ENCODE data around the gene TRAPPC2L.

TRAPPC2L gene

DNA sequence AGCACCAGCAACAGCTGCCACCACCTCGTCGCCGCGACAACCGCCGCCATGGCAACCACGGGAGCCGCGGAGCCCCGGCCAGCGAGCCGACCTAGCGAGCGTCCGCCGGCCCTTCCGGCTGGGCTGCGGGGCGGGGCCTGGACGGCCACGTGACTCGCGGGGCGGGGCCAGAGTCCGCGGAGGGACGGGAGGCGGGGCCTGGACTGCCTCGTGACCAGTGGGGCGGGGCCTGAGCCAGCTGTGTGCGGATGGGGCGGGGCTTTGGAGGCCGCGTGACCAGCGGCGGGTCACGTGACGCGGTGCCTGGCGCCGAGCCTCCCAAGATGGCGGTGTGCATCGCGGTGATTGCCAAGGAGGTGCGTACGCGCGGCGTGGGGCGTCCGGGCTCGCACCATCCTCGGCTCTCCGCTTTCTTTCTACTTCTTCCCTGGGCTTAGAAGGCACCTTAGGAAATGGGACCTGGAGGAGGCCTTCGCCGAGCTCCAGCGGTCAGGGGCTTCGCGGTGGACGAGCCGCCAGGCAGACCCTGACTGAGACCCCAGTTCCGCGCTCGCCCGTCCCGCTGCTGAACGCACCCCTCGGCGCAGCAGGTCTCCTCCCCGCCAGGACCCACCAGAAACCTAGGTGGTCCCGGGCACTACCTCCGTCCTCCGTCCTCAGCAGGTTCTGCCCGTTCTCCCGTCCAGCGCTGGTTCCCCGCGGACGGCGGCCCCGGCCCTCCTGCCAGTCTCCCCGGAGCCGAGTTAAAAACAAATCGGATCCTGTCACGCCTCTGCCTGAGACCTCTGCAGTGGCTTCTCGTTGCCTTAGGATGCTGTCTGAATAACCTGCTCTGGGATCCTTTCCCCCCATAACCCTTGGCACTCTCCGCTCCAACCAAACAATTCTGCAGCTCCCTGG is at the start of gene TRAPPC2L, which contains the start of gene GALNS:
TRAPPC2L (plus strand) TSS at position 300 of the 900 bp plus-strand sequence; CDS start at position 324, 24 bp downstream.
GALNS (minus strand) TSS at position 120 of the 900 bp plus-strand sequence; CDS start at position 50, 70 bp downstream.
- DNase-seq (ENCODE audit: low read depth), result peak; percentile 91

DNA sequence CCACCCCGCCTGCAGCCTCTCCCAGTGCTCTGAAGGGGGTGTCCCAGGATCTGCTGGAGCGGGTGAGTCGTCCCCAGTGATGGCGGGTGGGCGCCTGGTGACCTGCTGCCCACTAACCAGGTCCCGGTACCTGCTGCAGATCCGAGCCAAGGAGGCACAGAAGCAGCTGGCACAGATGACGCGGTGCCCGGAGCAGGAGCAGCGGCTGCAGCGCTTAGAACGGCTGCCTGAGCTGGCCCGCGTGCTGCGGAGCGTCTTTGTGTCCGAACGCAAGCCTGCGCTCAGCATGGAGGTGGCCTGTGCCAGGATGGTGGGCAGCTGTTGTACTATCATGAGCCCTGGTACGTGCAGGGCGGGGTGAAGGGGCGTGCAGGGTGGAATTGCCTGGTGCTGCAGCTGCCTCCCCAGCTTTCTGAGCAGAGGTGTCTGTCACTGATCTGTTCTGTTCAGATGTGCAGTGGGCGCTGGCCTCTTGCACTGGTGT is 49.7 kb upstream of the TRAPPC2L start:
- DNase-seq (ENCODE audit: low read depth), result no peak

GRCh38 chr16:88807626-88808453 is 49.1 kb upstream of the TRAPPC2L start:
- DNase-seq (ENCODE audit: low read depth), result no peak

DNA sequence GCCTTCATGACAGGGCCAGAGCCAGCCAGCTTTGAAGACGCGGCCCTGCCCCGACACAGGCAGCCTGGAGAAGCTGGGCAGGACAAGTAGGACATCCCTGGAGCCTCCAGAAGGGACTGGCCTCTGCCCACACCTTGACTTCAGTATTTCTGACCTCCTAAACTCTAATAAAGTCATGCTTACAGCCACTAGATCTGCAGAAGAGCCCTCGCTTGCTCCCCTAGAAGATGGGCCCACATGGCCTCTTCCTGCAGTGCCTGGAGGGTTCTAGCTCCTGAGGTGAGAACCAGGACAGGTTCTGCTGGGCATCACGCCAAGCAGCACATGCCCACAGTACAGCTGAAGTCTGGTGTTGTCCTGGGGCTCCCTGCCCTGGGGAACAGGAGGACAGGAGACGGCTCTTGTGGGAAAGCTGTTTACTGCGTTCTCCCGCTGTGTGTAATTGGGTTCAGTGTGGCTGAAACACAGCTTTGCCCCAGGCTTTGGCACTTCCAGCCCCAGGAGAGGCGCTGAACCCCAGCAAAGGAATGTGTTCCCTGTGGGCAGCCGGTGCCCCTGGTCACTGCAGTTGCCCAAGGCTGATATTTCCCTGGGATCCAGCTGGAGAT is 47.8 kb upstream of the TRAPPC2L start:
- no peak for DNase-seq (ENCODE audit: low read depth)

DNA sequence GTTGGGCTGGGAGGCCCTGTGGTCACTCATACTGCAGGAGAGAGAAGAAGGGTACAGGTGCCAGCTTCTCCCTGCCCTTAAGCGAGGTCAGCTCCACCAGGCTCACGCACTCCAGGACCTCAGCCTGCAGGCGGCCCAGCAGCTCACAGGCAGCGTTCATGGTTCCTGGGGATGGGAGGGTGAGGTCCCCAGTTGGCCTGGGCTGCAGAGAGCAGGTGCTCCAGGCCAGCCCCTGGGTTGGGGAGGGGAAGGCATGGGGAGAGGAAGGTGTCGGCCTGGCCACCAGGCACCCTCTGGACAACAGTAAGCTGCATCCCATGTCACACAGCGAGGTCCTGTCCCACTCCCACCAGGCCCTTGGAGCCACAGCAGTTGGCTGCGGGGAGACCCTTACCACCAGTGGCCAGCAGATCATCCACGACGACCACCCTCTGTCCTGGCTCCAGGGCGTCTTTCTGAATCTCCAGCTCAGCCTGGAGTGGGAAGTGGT is 47.2 kb upstream of the TRAPPC2L start:
- no peak for DNase-seq (ENCODE audit: low read depth)

DNA sequence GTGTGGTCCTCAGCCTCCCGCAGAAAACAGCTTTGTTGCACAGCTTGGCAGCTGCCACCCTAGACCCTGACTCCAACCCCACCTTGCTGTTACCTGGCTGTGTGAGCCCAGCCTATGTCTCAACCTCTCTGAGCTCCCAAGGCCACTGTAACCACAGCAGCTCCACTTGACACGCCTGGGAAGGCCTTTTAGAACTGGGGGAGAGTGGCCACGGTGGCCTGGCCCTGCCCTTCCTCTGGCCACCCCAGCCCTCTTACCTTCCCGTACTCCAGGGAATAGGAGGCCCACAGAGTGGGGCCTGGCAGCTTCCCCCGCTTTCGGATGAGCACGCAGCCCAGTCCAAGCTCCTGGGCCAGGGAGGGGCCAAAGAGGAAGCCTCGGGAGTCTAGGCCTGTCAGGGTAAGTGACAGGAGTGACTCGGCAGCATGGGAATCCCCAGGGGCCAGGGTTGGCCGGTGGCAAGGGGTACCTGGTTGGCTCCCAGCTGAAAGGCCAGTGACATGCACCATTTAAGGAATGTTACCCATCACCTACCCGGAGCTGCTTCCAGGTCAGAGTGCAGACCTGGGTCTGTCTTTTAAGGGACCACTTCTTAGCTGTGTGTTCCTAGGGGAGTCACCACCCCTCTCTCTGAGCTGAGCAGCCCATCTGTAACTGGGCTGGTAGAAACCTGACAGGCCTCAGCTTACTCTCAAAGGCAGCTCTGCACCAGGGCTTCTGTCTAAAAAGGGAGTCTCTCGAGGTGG is 46.6 kb upstream of the TRAPPC2L start:
- no peak for DNase-seq (ENCODE audit: low read depth)

DNA sequence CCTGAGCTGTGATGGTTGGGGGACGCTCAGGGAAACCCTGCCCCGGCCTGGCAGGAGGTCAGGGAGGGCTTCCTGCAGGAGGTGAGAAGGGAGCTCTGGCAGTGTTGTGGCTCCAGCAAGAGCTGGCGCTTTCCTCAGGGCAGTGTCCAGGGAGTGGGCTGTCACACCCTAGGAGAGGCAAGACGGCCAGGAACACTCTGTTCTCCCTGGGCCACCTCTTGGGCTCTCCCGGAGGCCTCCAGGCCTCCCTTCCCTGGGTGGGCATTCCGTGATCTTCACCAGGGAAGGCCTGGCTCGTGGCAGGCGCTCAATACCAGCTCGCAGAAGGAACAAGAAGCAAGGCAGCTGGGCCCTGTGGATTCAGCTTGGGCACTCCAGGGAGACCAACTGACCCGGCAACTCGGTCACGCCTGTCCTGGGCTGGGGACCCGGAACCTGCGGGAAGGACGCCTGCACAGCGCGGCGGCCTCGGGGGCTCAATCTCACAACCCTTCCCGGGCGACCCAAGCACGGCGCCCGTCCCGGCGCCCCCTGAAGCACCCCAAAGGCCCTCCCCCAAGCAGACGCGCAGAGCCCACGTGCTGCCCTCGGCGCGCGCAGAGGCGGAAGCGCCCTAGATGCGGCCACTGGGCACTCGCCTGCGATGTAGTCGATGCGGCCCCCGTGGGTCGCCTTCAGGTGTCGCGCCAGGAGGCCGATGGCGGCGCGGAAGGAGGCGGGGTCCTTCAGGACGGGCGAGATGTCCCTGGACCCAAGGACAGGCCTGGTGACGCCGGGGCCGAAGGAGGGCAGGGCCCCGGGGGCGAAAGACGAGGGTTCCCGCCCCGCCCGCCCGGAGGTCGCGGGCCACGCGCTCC is 45.8 kb upstream of the TRAPPC2L start:
- peak; percentile 84 for DNase-seq (ENCODE audit: low read depth)

GRCh38 chr16:88811769-88812512 is 45.0 kb upstream of the TRAPPC2L start, which contains the start of gene APRT:
Gene APRT, minus strand, starts transcription at chr16:88811928. Its CDS starts 29 bp downstream, at chr16:88811899.
- peak; percentile 93 for DNase-seq (ENCODE audit: low read depth)

DNA sequence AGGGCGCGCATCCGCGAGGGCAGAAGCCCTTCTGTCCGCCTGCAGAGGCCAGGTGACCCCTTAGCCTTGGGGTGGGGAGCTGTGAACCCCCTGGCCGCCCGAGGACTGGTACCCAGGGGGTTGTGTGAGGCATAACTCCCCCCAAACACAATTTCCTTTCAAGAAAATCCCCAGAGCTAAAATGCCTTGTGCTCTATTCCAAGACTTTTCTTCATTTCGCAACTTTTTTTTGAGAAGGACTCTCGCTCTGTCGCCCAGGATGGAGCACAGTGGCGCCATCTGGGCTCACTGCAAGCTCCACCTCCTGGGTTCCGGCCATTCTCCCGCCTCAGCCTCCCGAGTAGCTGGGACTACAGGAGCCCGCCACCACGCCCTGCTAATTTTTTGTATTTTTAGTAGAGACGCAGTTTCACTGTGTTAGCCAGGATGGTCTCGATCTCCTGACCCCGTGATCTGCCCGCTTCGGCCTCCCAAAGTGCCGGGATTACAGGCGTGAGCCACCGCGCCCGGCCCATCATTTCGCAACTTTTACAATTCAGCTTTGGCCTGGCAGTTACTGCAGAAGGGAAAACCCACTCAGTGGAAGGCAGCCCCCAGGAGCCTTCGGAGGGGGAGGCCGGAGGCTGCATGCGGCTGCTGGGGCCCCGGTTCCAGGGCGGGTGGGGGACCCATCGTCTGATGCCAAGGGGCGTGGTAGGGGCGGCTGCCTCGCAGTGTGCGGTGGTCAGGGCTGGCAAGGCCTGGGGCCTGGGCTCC is 44.2 kb upstream of the TRAPPC2L start:
- DNase-seq (ENCODE audit: low read depth), result peak; percentile 70

DNA sequence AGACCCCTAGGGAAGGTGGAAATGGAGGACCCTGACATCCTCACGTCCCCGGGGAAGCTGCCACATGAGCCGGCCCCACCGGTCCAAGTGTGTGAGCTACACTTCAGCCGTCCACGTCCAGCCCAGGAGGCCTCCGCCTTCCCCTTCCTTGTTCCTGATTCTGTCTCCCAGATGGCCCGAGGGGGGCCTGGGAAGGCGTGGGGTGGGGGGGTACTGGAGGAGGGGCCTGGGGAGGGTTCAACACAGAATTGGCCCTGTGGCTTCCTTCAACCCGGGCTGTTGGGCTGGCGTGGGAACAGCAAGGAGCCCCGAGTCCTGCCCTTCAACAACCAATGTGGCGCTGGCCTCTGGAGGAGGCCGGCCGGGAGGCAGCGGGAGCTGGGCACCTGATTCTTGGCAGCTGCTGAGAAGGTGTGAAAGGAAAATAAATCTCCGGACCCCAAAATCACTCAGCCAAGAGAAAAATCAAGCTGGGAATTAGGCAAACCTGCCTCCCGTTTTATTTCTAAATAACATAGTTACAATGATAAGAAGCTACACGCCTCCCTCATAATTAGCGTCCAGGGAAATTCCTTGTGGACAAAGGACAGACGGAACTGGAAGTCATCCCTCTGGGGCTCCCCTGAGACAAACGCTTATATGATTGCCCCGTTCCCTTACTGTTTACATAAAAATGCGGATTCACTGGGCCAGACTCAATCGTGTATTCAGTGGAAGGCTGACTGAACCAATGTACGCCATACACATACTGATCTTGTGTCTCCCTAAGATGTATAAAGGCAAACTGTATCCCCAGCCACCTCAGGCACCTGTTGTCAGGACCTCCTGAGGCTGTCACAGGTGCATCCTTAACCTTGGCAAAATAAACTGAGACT is 43.4 kb upstream of the TRAPPC2L start:
- DNase-seq (ENCODE audit: low read depth), result no peak

DNA sequence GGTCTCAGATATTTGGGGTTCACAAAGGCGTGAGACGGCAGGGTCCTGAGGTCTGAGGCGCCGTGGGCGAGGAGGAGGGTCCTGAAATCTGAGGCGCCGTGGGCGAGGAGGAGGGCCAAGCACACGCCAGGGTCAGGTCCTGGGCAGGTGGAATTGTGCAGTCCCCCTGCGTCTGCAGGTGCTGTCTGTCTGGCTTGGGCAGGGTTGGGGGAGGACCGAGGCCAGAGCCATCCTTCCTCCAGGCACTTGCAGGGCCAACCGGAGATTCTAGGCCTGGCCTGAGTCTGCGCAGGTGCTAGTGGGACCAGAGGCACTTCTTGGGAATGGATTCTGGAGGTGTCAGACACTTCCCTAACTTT is 42.8 kb upstream of the TRAPPC2L start:
- DNase-seq (ENCODE audit: low read depth), result no peak

DNA sequence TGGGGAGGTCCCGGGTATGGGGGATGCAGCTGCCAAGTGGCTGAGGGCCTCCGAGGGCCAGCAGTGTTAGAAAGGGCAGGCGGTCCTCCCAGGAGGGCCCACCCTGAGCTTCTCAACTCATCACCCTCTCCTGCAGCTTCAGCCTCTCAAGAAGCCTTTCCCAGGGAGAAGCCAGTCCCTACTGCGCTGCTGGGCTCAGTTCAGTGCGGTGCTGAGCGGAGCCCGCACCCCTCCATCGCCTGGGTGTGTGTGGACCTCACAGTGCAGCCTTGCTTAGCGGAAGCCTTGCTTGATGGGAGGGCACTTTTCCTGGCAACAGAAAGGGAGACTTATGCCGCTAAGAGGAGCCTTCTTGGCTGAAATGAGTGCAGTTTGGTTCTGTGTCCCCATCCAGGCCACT is 41.7 kb upstream of the TRAPPC2L start:
- DNase-seq (ENCODE audit: low read depth), result no peak

DNA sequence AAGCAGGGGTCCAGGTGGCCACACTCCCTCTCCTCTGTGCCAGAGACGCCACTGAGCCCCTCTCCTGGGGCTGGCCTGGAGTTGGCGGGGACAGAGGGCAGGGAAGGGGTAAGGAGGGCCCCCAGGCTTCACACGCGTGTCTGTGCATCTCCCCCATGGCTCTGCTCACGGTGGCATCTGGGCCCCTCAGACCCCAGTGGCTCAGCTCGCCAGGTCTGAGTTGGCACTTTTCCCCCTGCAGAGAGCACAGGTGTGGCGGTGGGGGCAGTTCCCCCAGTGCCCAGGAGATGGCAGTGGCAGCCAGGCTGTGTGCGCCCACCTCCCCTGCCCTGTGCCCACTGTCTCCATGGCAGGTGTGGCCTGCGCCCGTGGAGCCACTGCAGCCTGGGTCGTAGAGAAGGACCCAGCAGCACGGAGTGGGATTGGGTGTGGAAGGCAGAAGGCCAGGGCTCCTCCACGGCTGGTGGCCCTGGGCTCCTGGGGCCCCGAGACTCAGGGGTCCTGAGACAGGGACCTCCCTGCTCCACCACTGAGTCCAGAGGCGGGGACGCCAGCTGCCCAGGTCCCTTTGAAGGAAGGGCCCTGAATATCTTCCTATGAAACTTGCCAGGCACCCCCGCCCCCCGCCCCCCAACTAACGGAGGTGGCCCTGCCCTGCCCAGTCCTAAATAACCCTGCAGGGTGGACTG is 40.9 kb upstream of the TRAPPC2L start:
- no peak for DNase-seq (ENCODE audit: low read depth)

- no peak for DNase-seq (ENCODE audit: low read depth)
Observed at GRCh38 chr16:88816736-88817535, 40.0 kb upstream of the TRAPPC2L start.

DNA sequence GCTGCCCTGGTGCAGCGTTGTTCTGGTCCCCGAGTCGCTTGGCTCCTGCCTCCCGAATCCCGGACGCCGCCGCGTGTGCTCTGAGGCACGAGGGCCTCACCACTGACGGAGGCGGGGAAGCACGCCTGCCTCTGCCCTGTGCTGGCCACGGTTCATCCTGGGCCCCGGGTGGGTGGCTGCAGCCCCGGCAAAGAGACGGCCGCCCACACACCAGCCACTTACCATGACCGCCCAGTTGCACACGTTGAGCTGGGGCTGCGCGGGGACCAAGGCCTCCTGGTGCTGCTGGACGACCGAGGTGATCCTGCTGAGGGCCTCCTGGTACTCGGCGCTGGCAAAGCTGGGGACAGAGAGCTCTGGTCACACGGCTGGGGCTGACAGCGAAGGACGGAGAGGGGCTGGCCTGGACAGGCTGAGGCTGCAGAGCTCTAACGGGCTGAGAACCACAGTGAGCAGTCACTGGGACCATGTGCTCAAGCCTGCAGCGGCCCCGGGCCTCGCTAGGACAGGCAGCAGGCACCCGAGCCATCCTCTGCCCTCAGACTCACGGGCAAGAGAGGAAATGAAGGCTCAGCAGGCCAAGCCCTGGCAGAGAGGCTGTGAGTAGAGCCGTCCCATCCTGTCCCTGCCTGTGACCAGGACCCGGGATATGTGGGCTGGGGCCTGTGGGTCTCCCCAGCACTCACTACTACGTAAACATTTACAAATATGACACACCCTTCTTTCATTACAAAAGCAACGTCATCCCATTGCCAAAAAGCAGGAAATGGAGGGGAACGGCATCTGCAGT is 38.9 kb upstream of the TRAPPC2L start:
- DNase-seq (ENCODE audit: low read depth), result peak; percentile 64

DNA sequence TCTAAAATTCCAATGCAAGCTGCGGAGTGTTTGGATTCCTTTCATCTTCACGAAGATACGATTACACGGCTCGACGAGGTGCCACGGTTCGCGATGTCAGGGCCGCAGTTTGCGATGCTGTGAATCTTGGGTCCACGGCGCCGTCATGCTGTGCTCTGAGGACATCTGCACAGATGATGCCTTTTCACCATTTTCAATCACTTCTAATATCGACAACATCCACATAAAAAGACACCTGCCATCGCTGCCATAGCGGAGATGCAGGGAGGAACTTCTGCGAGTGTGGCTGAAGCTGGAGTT is 38.4 kb upstream of the TRAPPC2L start:
- no peak for DNase-seq (ENCODE audit: low read depth)

Measured in fibroblast of gingiva (primary cell).